ENCODE measurements around the gene ALDH1B1. TPM values are rescaled to one million over a fixed set of nuclear protein-coding genes. Genes with fewer than 3 reads are reported as not detected.

ALDH1B1 gene
- total RNA-seq, 2 donors from 2014 or later = 47.7 to 59.9 TPM

GRCh38 chr9:38406476-38407186 lies 14.1 kb downstream of the ALDH1B1 start:
- no peak for DNase-seq
- H3K4me3 Mint-ChIP-seq = no peak overlapping the region
- no peak overlapping the region for H3K9ac ChIP-seq (ENCODE audit: extremely low read depth, low read length, poor library complexity, severe bottlenecking)
- H3K27me3 Mint-ChIP-seq (ENCODE audit: insufficient read depth) = peaks cover 69% of the 10 kb centered on the region
- no peaks in the 10 kb centered on the region for H3K4me1 ChIP-seq (ENCODE audit: control insufficient read depth, insufficient read depth, low read length)
- H3K9me3 Mint-ChIP-seq = no peaks in the 10 kb centered on the region
- H3K27ac Mint-ChIP-seq = no peak overlapping the region
- H3K9me3 ChIP-seq (ENCODE audit: control insufficient read depth, low read length) = no peaks in the 10 kb centered on the region
- 85 to 89% methylated on average over 7 to 9 of the region's 9 CpGs for WGBS, 2 experiments (ENCODE audit: insufficient coverage in 1 of 2, insufficient read length in 1 of 2)
- H3K27ac ChIP-seq (ENCODE audit: low read depth, low read length) = no peak overlapping the region
- TF ChIP-seq CTCF (conservative IDR thresholded peaks at IDR 0.05) = no peak
- peaks cover 17% of the 10 kb centered on the region for H3K36me3 Mint-ChIP-seq (ENCODE audit: low read depth)
- H3K4me1 Mint-ChIP-seq = peaks cover 7% of the 10 kb centered on the region
- H3K27me3 ChIP-seq (ENCODE audit: control insufficient read depth, insufficient read depth, low read length, poor library complexity, severe bottlenecking) = peaks cover 47% of the 10 kb centered on the region
- no peak overlapping the region for H3K4me3 ChIP-seq (ENCODE audit: low read length)
- H3K36me3 ChIP-seq (ENCODE audit: control insufficient read depth, insufficient read depth, low read length) = peaks cover 15% of the 10 kb centered on the region

GRCh38 chr9:38408719-38409118 lies 16.2 kb downstream of the ALDH1B1 start:
- Mint-ChIP-seq H3K9me3 (no peaks in the 10 kb centered on the region), H3K27ac (no peak overlapping the region), H3K4me1 (peaks cover 27% of the 10 kb centered on the region), H3K36me3 (ENCODE audit: low read depth) (peaks cover 17% of the 10 kb centered on the region), H3K4me3 (no peak overlapping the region), H3K27me3 (ENCODE audit: insufficient read depth) (peaks cover 74% of the 10 kb centered on the region)
- Histone ChIP-seq H3K9ac (ENCODE audit: extremely low read depth, low read length, poor library complexity, severe bottlenecking) (no peak overlapping the region), H3K4me1 (ENCODE audit: control insufficient read depth, insufficient read depth, low read length) (no peaks in the 10 kb centered on the region), H3K4me3 (ENCODE audit: low read length) (no peak overlapping the region), H3K27me3 (ENCODE audit: control insufficient read depth, insufficient read depth, low read length, poor library complexity, severe bottlenecking) (peaks cover 64% of the 10 kb centered on the region), H3K27ac (ENCODE audit: low read depth, low read length) (no peak overlapping the region), H3K9me3 (ENCODE audit: control insufficient read depth, low read length) (no peaks in the 10 kb centered on the region), H3K36me3 (ENCODE audit: control insufficient read depth, insufficient read depth, low read length) (peaks cover 22% of the 10 kb centered on the region)
- no peak for DNase-seq
- whole genome bisulfite sequencing, 2 experiments (ENCODE audit: insufficient coverage in 1 of 2, insufficient read length in 1 of 2) = 63 to 67% methylated on average over 4 of the region's 4 CpGs
- TF ChIP-seq CTCF (conservative IDR thresholded peaks at IDR 0.05) = no peak

GRCh38 chr9:38412751-38413150 lies 20.2 kb downstream of the ALDH1B1 start:
- 57 to 72% methylated on average over 4 to 6 of the region's 6 CpGs for WGBS, 2 experiments (ENCODE audit: insufficient coverage in 1 of 2, insufficient read length in 1 of 2)
- H3K4me1 Mint-ChIP-seq = peaks cover 35% of the 10 kb centered on the region

More at GRCh38 chr9:38412751-38413150, 20.2 kb downstream of the ALDH1B1 start:
- Histone ChIP-seq H3K27me3 (ENCODE audit: control insufficient read depth, insufficient read depth, low read length, poor library complexity, severe bottlenecking) (peaks cover 72% of the 10 kb centered on the region), H3K9me3 (ENCODE audit: control insufficient read depth, low read length) (no peaks in the 10 kb centered on the region), H3K4me1 (ENCODE audit: control insufficient read depth, insufficient read depth, low read length) (no peaks in the 10 kb centered on the region), H3K4me3 (ENCODE audit: low read length) (no peak overlapping the region), H3K9ac (ENCODE audit: extremely low read depth, low read length, poor library complexity, severe bottlenecking) (no peak overlapping the region), H3K27ac (ENCODE audit: low read depth, low read length) (no peak overlapping the region), H3K36me3 (ENCODE audit: control insufficient read depth, insufficient read depth, low read length) (peaks cover 26% of the 10 kb centered on the region)
- DNase-seq = no peak
- H3K27ac Mint-ChIP-seq = no peak overlapping the region
- peaks cover 80% of the 10 kb centered on the region for H3K27me3 Mint-ChIP-seq (ENCODE audit: insufficient read depth)
- peak overlapping the region; percentile 6 for H3K4me3 Mint-ChIP-seq
- no peak for TF ChIP-seq CTCF (conservative IDR thresholded peaks at IDR 0.05)
- no peaks in the 10 kb centered on the region for H3K9me3 Mint-ChIP-seq
- H3K36me3 Mint-ChIP-seq (ENCODE audit: low read depth) = peaks cover 16% of the 10 kb centered on the region
